ENCODE results near the gene TTF1.
A peak's percentile ranks its signal among the peaks of the same experiment; 100 is the strongest.

Gene TTF1

DNA sequence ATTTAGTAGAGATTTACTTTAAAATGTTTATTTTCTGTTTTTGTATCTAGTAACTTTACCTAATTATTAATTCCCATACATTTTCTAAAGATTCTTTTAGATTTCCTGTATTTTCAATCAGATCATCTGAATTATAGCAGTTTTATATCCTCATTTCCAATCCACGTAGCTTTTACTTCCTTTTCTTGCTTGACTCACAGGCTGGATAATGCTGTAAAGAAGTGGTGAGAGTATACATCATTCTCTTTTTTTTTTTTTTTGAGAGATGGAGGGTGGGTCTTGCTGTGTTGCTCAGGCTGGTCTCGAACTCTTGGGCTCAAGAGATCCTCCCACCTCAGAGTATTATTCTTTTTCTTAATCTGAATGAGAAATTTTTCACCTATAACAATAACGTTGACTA lies 40.7 kb downstream of the TTF1 start:
- TF ChIP-seq, protein P1, sequence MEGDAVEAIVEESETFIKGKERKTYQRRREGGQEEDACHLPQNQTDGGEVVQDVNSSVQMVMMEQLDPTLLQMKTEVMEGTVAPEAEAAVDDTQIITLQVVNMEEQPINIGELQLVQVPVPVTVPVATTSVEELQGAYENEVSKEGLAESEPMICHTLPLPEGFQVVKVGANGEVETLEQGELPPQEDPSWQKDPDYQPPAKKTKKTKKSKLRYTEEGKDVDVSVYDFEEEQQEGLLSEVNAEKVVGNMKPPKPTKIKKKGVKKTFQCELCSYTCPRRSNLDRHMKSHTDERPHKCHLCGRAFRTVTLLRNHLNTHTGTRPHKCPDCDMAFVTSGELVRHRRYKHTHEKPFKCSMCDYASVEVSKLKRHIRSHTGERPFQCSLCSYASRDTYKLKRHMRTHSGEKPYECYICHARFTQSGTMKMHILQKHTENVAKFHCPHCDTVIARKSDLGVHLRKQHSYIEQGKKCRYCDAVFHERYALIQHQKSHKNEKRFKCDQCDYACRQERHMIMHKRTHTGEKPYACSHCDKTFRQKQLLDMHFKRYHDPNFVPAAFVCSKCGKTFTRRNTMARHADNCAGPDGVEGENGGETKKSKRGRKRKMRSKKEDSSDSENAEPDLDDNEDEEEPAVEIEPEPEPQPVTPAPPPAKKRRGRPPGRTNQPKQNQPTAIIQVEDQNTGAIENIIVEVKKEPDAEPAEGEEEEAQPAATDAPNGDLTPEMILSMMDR (conservative IDR thresholded peaks at IDR 0.05; ENCODE audit: low read length) = no peak
- DNase-seq (ENCODE audit: low read depth) = no peak
- H3K4me3 ChIP-seq (ENCODE audit: low read length) = no peak overlapping the region

DNA sequence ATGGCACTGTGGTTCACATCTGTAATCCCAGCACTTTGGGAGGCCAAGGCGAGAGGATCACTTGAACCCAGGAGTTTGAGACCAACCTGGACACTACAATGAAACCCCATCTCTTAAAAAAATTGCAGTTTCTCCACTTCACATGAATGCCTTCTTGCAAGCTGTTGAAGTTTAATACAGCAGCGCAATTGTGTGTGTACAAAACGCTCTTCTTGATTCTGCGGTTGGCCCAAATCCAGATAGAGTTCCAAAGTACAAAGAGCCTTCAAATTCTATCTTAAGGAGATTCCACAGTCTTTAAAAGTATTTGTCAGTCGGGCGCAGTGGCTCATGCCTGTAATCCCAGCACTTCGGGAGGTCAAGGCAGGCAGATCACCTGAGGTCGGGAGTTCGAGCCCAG lies 42.6 kb downstream of the TTF1 start:
- no peak overlapping the region for H3K4me3 ChIP-seq (ENCODE audit: low read length)
- TF ChIP-seq, protein P1 (conservative IDR thresholded peaks at IDR 0.05; ENCODE audit: low read length) = no peak
- DNase-seq (ENCODE audit: low read depth) = no peak

- no peak for DNase-seq (ENCODE audit: low read depth)
- no peak overlapping the region for H3K4me3 ChIP-seq (ENCODE audit: low read length)
- TF ChIP-seq, protein P1 (conservative IDR thresholded peaks at IDR 0.05; ENCODE audit: low read length) = no peak
These were observed 48.9 kb downstream of the TTF1 start for GRCh38 chr9:132357764-132358163.

DNA sequence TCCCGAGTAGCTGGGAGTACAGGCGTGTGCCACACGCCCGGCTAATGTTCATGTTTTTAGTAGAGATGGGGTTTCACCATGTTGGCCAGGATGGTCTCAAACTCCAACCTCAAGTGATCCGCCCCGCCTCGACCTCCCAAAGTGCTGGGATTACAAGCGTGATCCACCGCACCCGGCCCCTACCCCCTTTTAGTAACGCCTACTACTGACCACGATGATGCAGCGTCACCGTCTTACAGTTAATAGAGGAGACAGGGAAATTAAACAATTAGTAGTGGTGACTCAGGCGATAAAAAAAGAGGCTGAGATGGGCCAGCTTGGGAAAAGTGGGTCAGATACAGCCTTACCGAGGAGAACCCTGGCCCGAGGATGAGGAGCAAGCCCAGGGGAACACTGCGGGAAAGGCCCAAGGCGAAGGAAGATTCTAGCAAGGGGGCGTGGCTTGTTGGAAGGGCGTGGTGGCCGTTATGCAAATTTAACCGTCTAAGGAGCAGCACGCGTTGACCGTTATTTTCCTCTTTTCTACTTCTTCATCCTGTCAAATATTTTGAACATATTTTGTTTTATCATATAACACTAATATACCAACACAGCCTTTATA lies 50.2 kb downstream of the TTF1 start:
- no peak for DNase-seq (ENCODE audit: low read depth)
- no peak overlapping the region for H3K4me3 ChIP-seq (ENCODE audit: low read length)
- TF ChIP-seq, protein P1 (conservative IDR thresholded peaks at IDR 0.05; ENCODE audit: low read length) = no peak

DNA sequence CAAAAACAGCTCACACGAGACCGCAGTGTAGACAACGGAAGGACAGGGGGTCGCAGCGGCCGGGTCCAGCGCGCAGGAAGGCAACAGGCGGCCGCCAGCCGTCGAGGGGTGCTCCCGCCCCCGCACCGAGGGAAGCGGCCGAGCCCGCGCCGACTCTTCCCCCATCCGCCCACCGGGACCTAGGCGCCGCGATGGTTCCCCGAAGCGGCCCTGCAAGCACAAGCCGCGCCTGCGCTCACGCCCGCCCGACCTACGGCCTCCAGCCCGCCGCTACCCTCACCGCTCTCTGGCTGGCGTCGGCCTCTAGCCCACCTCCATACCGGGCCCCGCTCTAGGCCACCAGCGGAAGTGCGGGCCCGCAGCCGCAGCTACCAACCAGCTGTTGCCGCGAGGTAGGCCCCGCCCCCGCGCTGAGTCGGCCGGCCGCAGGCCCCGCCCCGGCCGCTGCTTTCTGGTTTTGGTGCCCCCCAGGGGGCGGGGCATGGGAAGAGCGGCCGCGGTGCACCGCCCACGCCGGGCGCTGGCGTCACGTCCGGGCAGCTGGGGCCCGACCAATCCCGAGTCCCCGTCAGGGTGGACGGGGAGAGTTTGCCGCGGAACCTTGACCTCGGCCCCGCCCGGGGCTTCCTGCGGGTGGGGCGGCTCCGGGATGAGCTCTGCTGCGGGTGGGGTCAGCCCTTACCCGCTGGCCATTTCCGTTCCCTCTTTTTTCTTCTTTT lies 51.8 kb downstream of the TTF1 start, which contains the start of gene SETX:
SETX (minus strand) TSS at position 350 of the 719 bp plus-strand sequence. CDS start 5,558 bp downstream, outside the sequence.
- TF ChIP-seq, protein P1 (conservative IDR thresholded peaks at IDR 0.05; ENCODE audit: low read length) = no peak
- H3K4me3 ChIP-seq (ENCODE audit: low read length) = peak within 1 kb of the TSS; percentile 90
- peak; percentile 96 for DNase-seq (ENCODE audit: low read depth)

DNA sequence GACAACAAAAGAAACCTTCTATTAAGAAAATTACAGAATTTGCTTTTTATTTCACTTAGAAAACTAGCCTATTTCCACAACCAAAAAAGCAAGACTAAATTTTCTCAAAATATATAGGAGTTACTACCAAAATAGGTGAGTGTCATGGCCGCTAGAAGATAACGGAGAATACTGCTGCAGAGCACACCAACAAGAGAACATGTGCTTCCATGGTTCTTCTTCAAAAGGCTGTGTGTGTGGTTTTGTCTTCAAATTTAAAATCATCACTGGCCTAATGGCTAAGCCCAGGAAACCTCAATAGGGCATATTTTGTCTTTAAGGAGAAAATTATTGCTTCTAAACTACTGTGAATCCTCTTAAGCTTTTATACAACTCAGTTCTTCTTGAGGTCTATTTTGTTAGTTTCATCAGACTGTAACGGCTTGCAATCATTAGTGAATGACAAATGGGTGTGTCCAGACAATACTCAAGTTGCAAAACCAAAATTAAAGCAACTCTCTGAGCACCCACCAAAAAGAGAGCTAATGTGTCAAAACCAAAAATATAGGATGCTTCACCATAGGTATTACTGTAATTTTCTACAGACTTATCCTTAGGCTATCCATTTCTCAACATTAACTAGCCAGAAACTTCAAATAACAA lies 55.1 kb downstream of the TTF1 start:
- TF ChIP-seq, protein P1 (conservative IDR thresholded peaks at IDR 0.05; ENCODE audit: low read length) = no peak
- DNase-seq (ENCODE audit: low read depth) = peak; percentile 35
- peak overlapping the region; percentile 27 for H3K4me3 ChIP-seq (ENCODE audit: low read length)
